Kidney (tissue), 14 donors: ENCODE data around the gene GPSM1. TPM values are rescaled to one million over a fixed set of nuclear protein-coding genes. Genes with fewer than 3 reads are reported as not detected.
A peak's percentile ranks its signal among the peaks of the same experiment; 100 is the strongest.

Source experiments
- DNase-seq, 5 donors: peaks; one replicate each; pipeline ENCODE4 v3.0.0-alpha.2; 2013 to 2020
- FAIRE-seq: peaks from 2 replicates; lab custom pipeline; 2012; peaks lifted over from hg19 to GRCh38; lab: Jason Lieb, UNC
- H3K27ac ChIP-seq, 2 donors: one replicate each; pipeline ENCODE4 v1.7.0; 2013; ENCODE audit warnings: low read depth in 2 of 2, low read length in 2 of 2, inconsistent platforms in 1 of 2
- H3K27me3 ChIP-seq: one replicate; pipeline ENCODE4 v1.7.1; 2013; ENCODE audit warnings: low read length, inconsistent platforms; ENCODE audit not compliant: control insufficient read depth, insufficient read depth
- H3K36me3 ChIP-seq, 3 donors: one replicate each; pipeline versions ENCODE4 v1.7.0 to v1.7.1; 2013; ENCODE audit warnings: low read length in 3 of 3, control low read depth in 1 of 3, inconsistent platforms in 1 of 3; ENCODE audit not compliant: insufficient read depth in 3 of 3, control insufficient read depth in 2 of 3
- H3K4me1 ChIP-seq, 3 donors: one replicate each; pipeline versions ENCODE4 v1.7.0 to v1.7.1; 2013; ENCODE audit warnings: low read length in 3 of 3, inconsistent platforms in 1 of 3, low read depth in 1 of 3; ENCODE audit not compliant: control insufficient read depth in 2 of 3, insufficient read depth in 2 of 3
- H3K4me3 ChIP-seq, 3 donors: one replicate each; pipeline versions ENCODE4 v1.7.0 to v1.8.1; 2013; ENCODE audit warnings: low read length in 3 of 3, control low read depth in 1 of 3, inconsistent platforms in 1 of 3
- H3K9ac ChIP-seq, 3 donors: one replicate each; pipeline versions ENCODE4 v1.7.0 to v1.7.1; 2013; ENCODE audit warnings: low read length in 3 of 3, control low read depth in 1 of 3, inconsistent platforms in 1 of 3
- H3K9me3 ChIP-seq, 3 donors: one replicate each; pipeline versions ENCODE4 v1.7.0 to v1.7.1; 2013; ENCODE audit warnings: low read length in 3 of 3, control low read depth in 1 of 3, inconsistent platforms in 1 of 3; ENCODE audit not compliant: control insufficient read depth in 2 of 3, insufficient read depth in 1 of 3
- intact Hi-C: fragments of 100-400 bp; cut with DNase I; formaldehyde crosslinking; loops from one replicate; pipeline ENCODE4 v1.11.1; 2022
- polyA plus RNA-seq: library from polyadenylated mRNA; stranded (reverse); fragments of 350-450 nt; fragmentation: Illumina TruSeq; extraction: RNeasy Lipid Tissue Mini Kit (QIAGEN cat#74804); gene quantifications from one replicate; pipeline ENCODE4 v1.2.3, GENCODE V29; 2014; ENCODE audit warnings: low read depth, low replicate concordance; ENCODE audit not compliant: insufficient read depth
- total RNA-seq: library from RNA; stranded (reverse); fragmentation: NEBNext Ultra II Directional; extraction: Animal tissue kit (Norgen Biotek cat#: 25700); gene quantifications from one replicate; pipeline ENCODE4 v1.2.1, GENCODE V29; 2021
- TF ChIP-seq, protein P1 (sequence below): IDR thresholded peaks from 3 replicates; pipeline ENCODE4 v1.5.1; 2012; ENCODE audit warnings: mild to moderate bottlenecking, moderate library complexity, borderline replicate concordance; ENCODE audit not compliant: insufficient read depth; ENCODE audit errors: extremely low read depth
- donor health status: control.
- donor health status: control.
- donor health status: control.
- donor health status: control.
- donor health status: control.
- donor health status: DM: yes; HTN: yes; CAD: no.
- donor health status: Normal renal cell carcinoma (clear cell type).

Gene GPSM1
- total and polyA plus RNA-seq, 2 donors from 2014 or later: 11.6 to 11.9 TPM

DNA sequence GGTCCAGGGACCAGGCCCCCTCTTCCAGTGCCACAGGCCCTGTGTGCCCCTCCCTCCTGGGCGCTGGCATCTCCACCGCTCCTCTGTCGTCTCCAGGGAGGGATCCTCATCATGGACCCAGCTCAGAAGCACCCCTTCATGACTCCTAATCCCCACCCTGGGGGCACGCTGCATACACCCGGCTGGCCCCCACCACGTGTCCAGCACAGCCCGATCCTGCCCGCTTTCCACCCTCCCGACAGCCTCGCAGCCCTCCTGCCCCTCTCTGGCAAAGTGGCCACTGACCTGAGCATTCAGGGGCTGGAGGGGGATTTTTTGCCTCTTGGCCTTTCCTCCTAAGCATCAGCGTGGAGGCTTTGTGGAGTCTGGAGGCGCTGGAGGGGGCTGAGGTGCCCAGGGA, 24.8 kb upstream of the GPSM1 start:
- H3K4me3 ChIP-seq: no peak overlapping the region
- H3K9me3 ChIP-seq: peaks cover 0 to 4% (median 0%) of the 10 kb centered on the region in 3 donors
- H3K27ac ChIP-seq: no peak overlapping the region
- intact Hi-C loops: no loop called here
- peak in 1 of 5 donors; percentile 52 for DNase-seq
- H3K4me1 ChIP-seq: no peaks in the 10 kb centered on the region
- H3K9ac ChIP-seq: no peak overlapping the region
- TF ChIP-seq, protein P1, sequence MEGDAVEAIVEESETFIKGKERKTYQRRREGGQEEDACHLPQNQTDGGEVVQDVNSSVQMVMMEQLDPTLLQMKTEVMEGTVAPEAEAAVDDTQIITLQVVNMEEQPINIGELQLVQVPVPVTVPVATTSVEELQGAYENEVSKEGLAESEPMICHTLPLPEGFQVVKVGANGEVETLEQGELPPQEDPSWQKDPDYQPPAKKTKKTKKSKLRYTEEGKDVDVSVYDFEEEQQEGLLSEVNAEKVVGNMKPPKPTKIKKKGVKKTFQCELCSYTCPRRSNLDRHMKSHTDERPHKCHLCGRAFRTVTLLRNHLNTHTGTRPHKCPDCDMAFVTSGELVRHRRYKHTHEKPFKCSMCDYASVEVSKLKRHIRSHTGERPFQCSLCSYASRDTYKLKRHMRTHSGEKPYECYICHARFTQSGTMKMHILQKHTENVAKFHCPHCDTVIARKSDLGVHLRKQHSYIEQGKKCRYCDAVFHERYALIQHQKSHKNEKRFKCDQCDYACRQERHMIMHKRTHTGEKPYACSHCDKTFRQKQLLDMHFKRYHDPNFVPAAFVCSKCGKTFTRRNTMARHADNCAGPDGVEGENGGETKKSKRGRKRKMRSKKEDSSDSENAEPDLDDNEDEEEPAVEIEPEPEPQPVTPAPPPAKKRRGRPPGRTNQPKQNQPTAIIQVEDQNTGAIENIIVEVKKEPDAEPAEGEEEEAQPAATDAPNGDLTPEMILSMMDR: no peak
- no peak for FAIRE-seq
- H3K27me3 ChIP-seq: no peaks in the 10 kb centered on the region
- peaks cover 0 to 1% (median 0%) of the 10 kb centered on the region in 3 donors for H3K36me3 ChIP-seq

DNA sequence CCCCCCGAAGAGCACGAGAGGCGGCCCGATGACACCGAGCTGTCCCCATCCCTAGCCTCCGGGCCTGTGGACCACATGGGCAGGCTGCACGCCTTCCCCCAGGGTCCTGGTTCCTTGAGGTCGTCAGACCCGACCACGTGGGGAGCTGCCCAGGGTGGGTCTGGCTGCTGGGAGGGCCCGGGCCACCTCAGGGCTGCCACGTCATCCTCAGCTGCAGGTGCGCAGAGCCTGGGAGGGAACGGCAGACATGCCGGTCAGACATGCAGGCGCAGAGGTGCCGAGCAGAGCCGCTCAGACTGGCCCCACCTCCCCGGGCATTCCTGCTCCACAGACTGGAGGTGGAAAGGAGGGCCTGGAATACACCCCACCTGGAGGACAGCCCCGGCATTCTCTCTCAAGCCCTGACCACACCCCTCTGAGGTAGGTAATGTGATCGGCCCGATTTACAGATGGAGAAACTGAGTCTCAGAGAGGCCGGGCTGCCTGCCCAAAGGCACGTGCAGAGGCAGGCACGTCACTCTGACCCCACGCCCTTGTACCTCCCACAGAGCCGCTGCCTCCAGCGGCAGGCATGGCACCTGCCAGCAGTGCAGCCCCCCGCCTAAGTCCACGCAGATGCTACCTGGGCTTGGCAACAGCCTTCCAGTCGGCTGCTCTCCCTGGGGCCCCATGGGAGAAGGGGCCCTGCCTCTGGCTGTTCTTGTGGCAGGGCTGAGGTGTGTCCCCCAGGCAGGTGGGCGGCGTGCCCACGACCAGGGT, 24.1 kb upstream of the GPSM1 start:
- no peaks in the 10 kb centered on the region for H3K4me1 ChIP-seq
- H3K4me3 ChIP-seq: no peak overlapping the region
- TF ChIP-seq, protein P1: no peak
- peak in 1 of 5 donors; percentile 66 for DNase-seq
- H3K9ac ChIP-seq: no peak overlapping the region
- intact Hi-C loops: no loop called here
- no peak for FAIRE-seq
- peaks cover 0 to 2% (median 0%) of the 10 kb centered on the region in 3 donors for H3K36me3 ChIP-seq
- H3K27me3 ChIP-seq: no peaks in the 10 kb centered on the region
- H3K9me3 ChIP-seq: peaks cover 0 to 4% (median 0%) of the 10 kb centered on the region in 3 donors
- no peak overlapping the region for H3K27ac ChIP-seq

DNA sequence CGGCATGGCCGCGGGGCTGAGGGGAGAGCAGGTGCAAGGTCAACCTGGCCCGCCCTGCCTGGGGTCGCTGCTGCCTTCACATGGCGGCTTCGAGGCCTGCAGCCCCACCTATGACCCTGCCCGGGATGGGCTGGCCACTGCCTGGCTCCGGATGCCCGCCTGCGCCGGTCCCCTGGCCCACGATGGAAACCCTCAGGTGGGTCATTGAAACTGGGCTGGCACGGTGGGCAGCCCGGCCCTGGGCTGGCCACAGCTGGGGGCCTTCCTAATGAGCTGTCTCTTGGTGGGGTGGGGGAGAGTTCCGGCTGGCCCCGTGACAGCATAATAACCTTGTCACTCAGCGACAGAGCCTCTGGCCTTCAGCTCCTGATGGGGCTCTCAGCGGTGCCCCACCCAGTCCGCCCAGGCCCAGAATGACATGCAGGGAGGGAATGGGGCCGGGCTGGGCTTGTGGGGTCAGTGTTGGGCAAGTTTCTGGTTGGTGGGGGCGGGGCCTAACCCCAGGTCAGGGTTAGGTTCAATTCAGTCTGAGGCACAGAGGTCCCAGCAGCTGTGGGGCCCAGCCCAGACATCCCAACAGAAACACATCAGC, 23.4 kb upstream of the GPSM1 start, which contains the start of gene CCDC187:
TSS of gene CCDC187 (minus strand) at position 270 of the 592 bp plus-strand sequence. CDS start at position 6, 264 bp downstream.
- Histone ChIP-seq H3K9ac (no peak within 1 kb of the TSS), H3K27me3 (no peaks in the 10 kb centered on the region), H3K4me1 (peaks cover 0 to 5% (median 4%) of the 10 kb centered on the region in 3 donors), H3K36me3 (peaks cover 0 to 2% (median 0%) of the 10 kb centered on the region in 3 donors), H3K4me3 (no peak within 1 kb of the TSS), H3K27ac (no peak within 1 kb of the TSS), H3K9me3 (peaks cover 0 to 4% (median 0%) of the 10 kb centered on the region in 3 donors)
- DNase-seq (peak in 2 of 5 donors; percentile 48 to 76), FAIRE-seq (no peak)
- TF ChIP-seq, protein P1: no peak
- intact Hi-C loops: no loop called here
